Pancreas (tissue), 10 donors: ENCODE measurements around the gene PHF12. TPM values are rescaled to one million over a fixed set of nuclear protein-coding genes. Genes with fewer than 3 reads are reported as not detected.

Experiments
- ATAC-seq, 4 donors: fragments of 200-7000 bp; cut with Tn5 transposase; one replicate each; pipeline versions ENCODE4 v1.8.0 to v1.9.1; 2020; ENCODE audit warnings: mild to moderate bottlenecking in 4 of 4, moderate library complexity in 4 of 4
- DNase-seq, 6 donors: peaks; one replicate each; pipeline ENCODE4 v3.0.0-alpha.2; 2020
- FAIRE-seq: peaks from 2 replicates; lab custom pipeline; 2012; peaks lifted over from hg19 to GRCh38; lab: Jason Lieb, UNC
- H3K27ac ChIP-seq, 4 donors: fragments of 200-600 bp; sonication (generic); 1 replicate in 3 of 4; 2 replicates in 1 of 4; pipeline versions ENCODE4 v1.5.0 to v1.8.0; 2020
- H3K27me3 ChIP-seq, 4 donors: fragments of 200-600 bp; one replicate each; pipeline ENCODE4 v1.8.0; 2021
- H3K36me3 ChIP-seq, 3 donors: fragments of 200-600 bp; sonication (generic) in 1 of 3; one replicate each; pipeline versions ENCODE4 v1.5.0 to v1.8.0; 2020 to 2021
- H3K4me1 ChIP-seq, 3 donors: fragments of 200-600 bp; one replicate each; pipeline ENCODE4 v1.8.0; 2021
- H3K4me3 ChIP-seq, 4 donors: fragments of 200-600 bp; sonication (generic) in 2 of 4; one replicate each; pipeline versions ENCODE4 v1.5.0 to v1.8.0; 2020 to 2021
- H3K9me3 ChIP-seq, 4 donors: fragments of 200-600 bp; one replicate each; pipeline ENCODE4 v1.8.0; 2021
- WGBS, 2 donors: extraction: QIAGEN DNeasy Blood & Tissue Kit; methylation state at CpG; one replicate each; pipeline ENCODE4 v1.1.7; 2013; 5-methylcytosine and 5-hydroxymethylcytosine counted together
- intact Hi-C, 3 donors: fragments of 100-400 bp; cut with DNase I; formaldehyde crosslinking; loops; one replicate each; pipeline versions ENCODE4 v1.11.1 to v1.14.2; 2022
- polyA plus RNA-seq, 2 donors: library from polyadenylated mRNA; stranded (reverse); fragments of 200-250 nt; gene quantifications; one replicate each; pipeline ENCODE4 v1.2.3, GENCODE V29; 2013
- total RNA-seq, 6 donors: library from RNA; stranded (reverse); fragmentation: NEBNext Ultra II Directional in 4 of 6; extraction: Animal tissue kit (Norgen Biotek cat#: 25700) in 4 of 6; gene quantifications; one replicate each; pipeline versions ENCODE4 v1.2.1 to v1.2.4, GENCODE V29; 2021 to 2023
- TF ChIP-seq, protein P1 (sequence below), 4 donors: fragments of 200-600 bp; sonication (generic) in 3 of 4; IDR thresholded peaks; one replicate each; pipeline versions ENCODE4 v1.5.0 to v1.8.0; 2021; ENCODE audit warnings: antibody characterized with exemption in 4 of 4
- donor health status: healthy with polysubstance abuse.
- donor health status: DM: no; HTN: no; CAD: no; lungs with moderate emphysema.
- donor health status: DM: no; HTN: no; CAD: no.
- donor health status: control.
- donor health status: control.
- donor health status: Bipolar disorder and iron deficiency.
- donor health status: DM: yes; HTN: yes; CAD: no.
- donor health status: DM: no; HTN: no; CAD: no.
- donor health status: DM: no; HTN: no; CAD: no.
- donor health status: DM: yes; HTN: yes; CAD: no.

The PHF12 gene
- total and polyA plus RNA-seq, 8 donors: 19.9 to 31.6 (median 25.6) TPM

DNA sequence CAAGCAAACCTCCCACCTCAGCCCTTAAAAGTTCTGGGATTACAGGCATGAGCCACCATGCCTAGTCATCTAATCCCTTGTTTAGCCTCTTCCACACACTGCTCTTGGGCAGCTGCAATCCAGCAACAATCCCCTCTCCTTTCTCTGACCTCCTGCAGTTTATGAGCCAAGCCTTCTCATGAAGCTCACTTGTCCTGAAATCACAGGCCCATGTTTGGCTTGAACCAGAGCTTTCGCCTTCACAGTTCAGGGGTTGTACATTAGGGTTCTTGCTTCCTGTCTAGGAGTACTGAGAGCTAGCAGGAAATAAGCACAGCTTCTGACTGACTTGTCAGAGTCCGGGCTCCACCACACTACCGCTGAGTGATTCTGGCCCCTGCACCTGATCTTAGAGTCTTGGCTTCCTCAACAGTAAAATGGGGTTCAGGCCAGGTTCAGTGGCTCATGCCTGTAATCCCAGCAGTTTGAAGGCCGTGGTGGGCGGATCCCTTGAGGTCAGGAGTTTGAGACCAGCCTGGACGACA is 80.2 kb downstream of the PHF12 start:
- ATAC-seq (no peak), DNase-seq (no peak), FAIRE-seq (no peak)
- Histone ChIP-seq H3K4me1 (no peaks in the 10 kb centered on the region), H3K4me3 (no peak overlapping the region), H3K27me3 (no peaks in the 10 kb centered on the region), H3K27ac (no peak overlapping the region), H3K9me3 (no peaks in the 10 kb centered on the region), H3K36me3 (no peaks in the 10 kb centered on the region)
- 83 to 87% methylated on average over 6 of the region's 6 CpGs for WGBS, 2 donors
- TF ChIP-seq, protein P1, sequence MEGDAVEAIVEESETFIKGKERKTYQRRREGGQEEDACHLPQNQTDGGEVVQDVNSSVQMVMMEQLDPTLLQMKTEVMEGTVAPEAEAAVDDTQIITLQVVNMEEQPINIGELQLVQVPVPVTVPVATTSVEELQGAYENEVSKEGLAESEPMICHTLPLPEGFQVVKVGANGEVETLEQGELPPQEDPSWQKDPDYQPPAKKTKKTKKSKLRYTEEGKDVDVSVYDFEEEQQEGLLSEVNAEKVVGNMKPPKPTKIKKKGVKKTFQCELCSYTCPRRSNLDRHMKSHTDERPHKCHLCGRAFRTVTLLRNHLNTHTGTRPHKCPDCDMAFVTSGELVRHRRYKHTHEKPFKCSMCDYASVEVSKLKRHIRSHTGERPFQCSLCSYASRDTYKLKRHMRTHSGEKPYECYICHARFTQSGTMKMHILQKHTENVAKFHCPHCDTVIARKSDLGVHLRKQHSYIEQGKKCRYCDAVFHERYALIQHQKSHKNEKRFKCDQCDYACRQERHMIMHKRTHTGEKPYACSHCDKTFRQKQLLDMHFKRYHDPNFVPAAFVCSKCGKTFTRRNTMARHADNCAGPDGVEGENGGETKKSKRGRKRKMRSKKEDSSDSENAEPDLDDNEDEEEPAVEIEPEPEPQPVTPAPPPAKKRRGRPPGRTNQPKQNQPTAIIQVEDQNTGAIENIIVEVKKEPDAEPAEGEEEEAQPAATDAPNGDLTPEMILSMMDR (IDR thresholded peaks at IDR 0.05): no peak
- intact Hi-C loops: no loop called here

DNA sequence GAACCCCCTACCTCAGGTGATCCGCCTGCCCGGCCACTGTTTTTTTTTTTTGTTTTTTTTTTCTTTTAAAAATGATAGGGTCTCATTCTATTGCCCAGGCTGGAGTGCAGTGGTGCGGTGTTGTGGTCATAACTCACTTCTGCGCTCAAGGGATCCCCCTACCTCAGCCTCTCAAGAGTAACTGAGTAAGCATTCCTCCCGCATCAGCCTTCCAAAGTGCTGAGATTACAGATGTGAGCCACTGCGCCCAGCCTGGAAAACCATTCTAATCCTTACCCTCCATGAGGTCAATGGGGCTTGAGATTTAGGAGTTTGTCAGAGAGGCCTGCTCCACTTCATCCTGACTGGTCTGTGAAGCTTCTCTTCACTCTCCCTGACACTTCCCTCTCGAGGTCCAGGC is 84.0 kb downstream of the PHF12 start:
- ATAC-seq (no peak), FAIRE-seq (no peak), DNase-seq (no peak)
- Histone ChIP-seq H3K36me3 (no peaks in the 10 kb centered on the region), H3K4me1 (no peaks in the 10 kb centered on the region), H3K9me3 (no peaks in the 10 kb centered on the region), H3K27ac (no peak overlapping the region), H3K27me3 (no peaks in the 10 kb centered on the region), H3K4me3 (no peak overlapping the region)
- 79 to 82% methylated on average over 7 of the region's 7 CpGs for whole genome bisulfite sequencing, 2 donors
- intact Hi-C loops: no loop called here
- TF ChIP-seq, protein P1 (IDR thresholded peaks at IDR 0.05): no peak

DNA sequence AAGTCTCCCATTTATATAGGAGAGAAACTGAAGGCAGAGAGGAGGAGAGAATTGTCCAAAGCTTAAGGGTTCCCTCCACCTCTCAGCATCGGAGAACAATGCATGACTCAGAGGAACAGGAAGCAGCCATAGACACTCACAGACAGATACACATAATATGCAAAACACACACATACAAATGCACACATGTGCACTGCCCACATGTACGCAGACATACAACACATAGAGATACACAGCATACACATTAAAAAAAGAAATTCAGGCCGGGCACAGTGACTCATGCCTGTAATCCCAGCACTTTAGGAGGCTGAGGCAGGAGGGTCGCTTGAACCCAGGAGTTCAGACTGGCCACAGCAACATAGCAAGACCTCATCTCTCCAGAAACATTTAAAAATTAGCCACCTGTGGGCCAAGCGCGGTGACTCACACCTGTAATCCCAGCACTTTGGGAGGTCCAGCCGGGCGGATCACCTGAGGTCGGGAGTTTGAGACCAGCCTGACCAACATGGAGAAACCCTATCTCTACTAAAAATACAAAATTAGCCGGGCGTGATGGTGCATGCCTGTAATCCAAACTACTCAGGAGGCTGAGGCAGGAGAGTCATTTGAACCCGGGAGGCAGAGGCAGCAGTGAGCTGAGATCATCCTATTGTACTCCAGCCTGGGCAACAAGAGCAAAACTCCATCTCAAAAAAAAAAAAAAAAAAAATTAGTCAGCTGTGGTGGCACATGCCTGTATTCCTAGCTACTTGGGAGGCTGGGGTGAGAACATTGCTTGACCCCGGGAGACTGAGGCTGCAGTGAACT is 85.2 kb downstream of the PHF12 start:
- 79 to 89% methylated on average over 13 of the region's 13 CpGs for WGBS, 2 donors
- H3K4me1 ChIP-seq: no peaks in the 10 kb centered on the region
- intact Hi-C loops: no loop called here
- no peak overlapping the region for H3K4me3 ChIP-seq
- H3K36me3 ChIP-seq: no peaks in the 10 kb centered on the region
- ATAC-seq (peak in 1 of 4 donors; percentile 18), FAIRE-seq (no peak), DNase-seq (peak in 1 of 6 donors; percentile 6)
- no peaks in the 10 kb centered on the region for H3K27me3 ChIP-seq
- TF ChIP-seq, protein P1 (IDR thresholded peaks at IDR 0.05): no peak
- no peaks in the 10 kb centered on the region for H3K9me3 ChIP-seq
- no peak overlapping the region for H3K27ac ChIP-seq

DNA sequence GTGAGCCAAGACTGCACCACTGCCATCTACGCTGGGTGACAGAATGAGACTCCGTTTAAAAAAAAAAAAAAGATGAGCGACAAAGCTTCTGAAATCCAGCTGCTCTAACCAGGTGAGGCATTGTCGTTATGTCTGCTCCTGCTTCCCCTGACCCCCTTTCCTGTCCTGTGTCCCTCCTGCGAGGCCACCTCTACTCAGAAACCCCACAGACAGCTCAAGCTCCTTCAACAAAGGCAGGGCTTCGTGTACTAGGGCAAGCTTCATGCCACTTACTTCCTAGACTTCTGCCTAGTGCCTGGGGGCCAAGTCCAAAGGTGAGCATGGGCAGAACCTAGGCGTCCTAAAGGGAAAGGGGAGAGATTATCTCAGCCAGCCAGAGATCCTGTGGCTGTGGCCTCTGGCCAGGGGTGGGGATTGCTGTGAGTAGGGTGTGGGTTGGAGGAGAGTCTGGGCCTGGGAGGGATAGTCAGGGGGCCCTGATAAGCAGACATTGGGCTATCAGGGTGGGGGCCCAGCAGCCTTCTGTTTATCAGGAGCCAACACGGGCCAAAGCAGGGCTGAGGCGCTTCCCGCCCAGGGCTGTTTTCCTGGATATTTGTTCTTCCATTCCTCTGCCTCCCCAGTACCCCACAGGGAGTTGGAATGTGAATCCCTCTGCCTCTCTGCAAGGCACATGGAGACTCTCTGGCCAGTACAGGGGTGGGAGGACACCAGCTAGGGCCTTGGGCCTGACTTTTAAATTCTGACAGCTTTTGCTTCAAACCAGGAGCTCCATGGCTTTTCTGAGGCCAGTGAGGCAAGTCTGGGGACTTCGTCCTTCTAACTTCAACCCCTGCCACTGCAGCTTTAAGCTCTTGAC is 86.1 kb downstream of the PHF12 start:
- TF ChIP-seq, protein P1 (IDR thresholded peaks at IDR 0.05): no peak
- ATAC-seq (peak in 1 of 4 donors; percentile 41), DNase-seq (peak in 1 of 6 donors; percentile 23), FAIRE-seq (no peak)
- Histone ChIP-seq H3K27ac (no peak overlapping the region), H3K9me3 (no peaks in the 10 kb centered on the region), H3K27me3 (no peaks in the 10 kb centered on the region), H3K4me1 (no peaks in the 10 kb centered on the region), H3K4me3 (no peak overlapping the region), H3K36me3 (no peaks in the 10 kb centered on the region)
- 72 to 74% methylated on average over 11 of the region's 11 CpGs for WGBS, 2 donors
- intact Hi-C loops: no loop called here
